ENCODE data around the gene CDH2. TPM values are rescaled to one million over a fixed set of nuclear protein-coding genes. Genes with fewer than 3 reads are reported as not detected.

CDH2 gene
- polyA plus RNA-seq, 2 donors, result 0.12 to 0.38 TPM

GRCh38 chr18:28002841-28003240 lies 174.1 kb downstream of the CDH2 start:
- 79 to 80% methylated on average over 5 of the region's 5 CpGs for WGBS, 2 donors
- Histone ChIP-seq H3K4me3 (ENCODE audit: low read depth in 1 of 2, low read length in 2 of 2) (no peak overlapping the region), H3K4me1 (ENCODE audit: control insufficient read depth in 2 of 2, insufficient read depth in 2 of 2, low read length in 1 of 2) (no peaks in the 10 kb centered on the region)

GRCh38 chr18:27996801-27997272 lies 180.1 kb downstream of the CDH2 start:
- no peak overlapping the region for H3K4me3 ChIP-seq (ENCODE audit: low read depth in 1 of 2, low read length in 2 of 2)
- H3K27ac ChIP-seq (ENCODE audit: low read depth in 2 of 2, low read length in 1 of 2), result no peak overlapping the region
- H3K4me1 ChIP-seq (ENCODE audit: control insufficient read depth in 2 of 2, insufficient read depth in 2 of 2, low read length in 1 of 2), result no peaks in the 10 kb centered on the region
- 72 to 74% methylated on average over 3 of the region's 3 CpGs for WGBS, 2 donors
- no peaks in the 10 kb centered on the region for H3K9me3 ChIP-seq (ENCODE audit: control insufficient read depth in 2 of 2, insufficient read depth in 1 of 2, low read depth in 1 of 2, low read length in 1 of 2)
- no peaks in the 10 kb centered on the region for H3K36me3 ChIP-seq (ENCODE audit: control insufficient read depth in 2 of 2, insufficient read depth in 2 of 2, low read length in 1 of 2)
- no peaks in the 10 kb centered on the region for H3K27me3 ChIP-seq (ENCODE audit: control insufficient read depth in 1 of 2, insufficient read depth in 2 of 2, low read length in 2 of 2)

More at GRCh38 chr18:28002841-28003240, 174.1 kb downstream of the CDH2 start:
- Histone ChIP-seq H3K36me3 (ENCODE audit: control insufficient read depth in 2 of 2, insufficient read depth in 2 of 2, low read length in 1 of 2) (no peaks in the 10 kb centered on the region), H3K27me3 (ENCODE audit: control insufficient read depth in 1 of 2, insufficient read depth in 2 of 2, low read length in 2 of 2) (no peaks in the 10 kb centered on the region), H3K27ac (ENCODE audit: low read depth in 2 of 2, low read length in 1 of 2) (no peak overlapping the region), H3K9me3 (ENCODE audit: control insufficient read depth in 2 of 2, insufficient read depth in 1 of 2, low read depth in 1 of 2, low read length in 1 of 2) (no peaks in the 10 kb centered on the region)

- H3K36me3 ChIP-seq (ENCODE audit: control insufficient read depth in 2 of 2, insufficient read depth in 2 of 2, low read length in 1 of 2), result no peaks in the 10 kb centered on the region
- no peak overlapping the region for H3K4me3 ChIP-seq (ENCODE audit: low read depth in 1 of 2, low read length in 2 of 2)
- no peak overlapping the region for H3K27ac ChIP-seq (ENCODE audit: low read depth in 2 of 2, low read length in 1 of 2)
- no peaks in the 10 kb centered on the region for H3K9me3 ChIP-seq (ENCODE audit: control insufficient read depth in 2 of 2, insufficient read depth in 1 of 2, low read depth in 1 of 2, low read length in 1 of 2)
- H3K4me1 ChIP-seq (ENCODE audit: control insufficient read depth in 2 of 2, insufficient read depth in 2 of 2, low read length in 1 of 2), result no peaks in the 10 kb centered on the region
- no peaks in the 10 kb centered on the region for H3K27me3 ChIP-seq (ENCODE audit: control insufficient read depth in 1 of 2, insufficient read depth in 2 of 2, low read length in 2 of 2)
- WGBS, 2 donors, result 92% methylated on average over 6 of the region's 6 CpGs
Observed at GRCh38 chr18:27995770-27996502, 181.0 kb downstream of the CDH2 start.

DNA sequence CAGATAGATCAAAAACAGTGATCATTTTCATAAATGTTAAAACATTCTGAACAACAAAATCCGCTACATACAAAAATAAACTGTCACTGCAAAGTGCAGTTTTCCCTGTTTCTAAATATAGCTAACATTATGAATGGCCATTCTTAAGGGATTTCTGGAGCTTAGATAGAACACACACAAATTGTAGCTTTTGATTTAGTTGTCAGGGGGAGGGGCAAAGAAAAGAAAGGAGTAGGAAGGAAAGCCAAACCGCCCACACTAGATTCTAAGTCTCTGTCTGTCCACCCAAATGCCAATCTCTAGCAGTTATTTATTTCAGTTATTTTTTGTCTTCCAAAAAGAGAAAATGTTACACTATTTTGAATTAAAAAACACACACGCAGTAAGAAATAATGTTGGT lies 182.4 kb downstream of the CDH2 start:
- H3K27ac ChIP-seq (ENCODE audit: low read depth in 2 of 2, low read length in 1 of 2), result no peak overlapping the region
- H3K36me3 ChIP-seq (ENCODE audit: control insufficient read depth in 2 of 2, insufficient read depth in 2 of 2, low read length in 1 of 2), result no peaks in the 10 kb centered on the region
- H3K9me3 ChIP-seq (ENCODE audit: control insufficient read depth in 2 of 2, insufficient read depth in 1 of 2, low read depth in 1 of 2, low read length in 1 of 2), result no peaks in the 10 kb centered on the region
- no peaks in the 10 kb centered on the region for H3K4me1 ChIP-seq (ENCODE audit: control insufficient read depth in 2 of 2, insufficient read depth in 2 of 2, low read length in 1 of 2)
- 48 to 49% methylated on average over 3 of the region's 3 CpGs for WGBS, 2 donors
- no peak overlapping the region for H3K4me3 ChIP-seq (ENCODE audit: low read depth in 1 of 2, low read length in 2 of 2)
- H3K27me3 ChIP-seq (ENCODE audit: control insufficient read depth in 1 of 2, insufficient read depth in 2 of 2, low read length in 2 of 2), result no peaks in the 10 kb centered on the region

GRCh38 chr18:27991391-27991790 lies 185.5 kb downstream of the CDH2 start:
- no peaks in the 10 kb centered on the region for H3K4me1 ChIP-seq (ENCODE audit: control insufficient read depth in 2 of 2, insufficient read depth in 2 of 2, low read length in 1 of 2)
- WGBS, 2 donors, result 75 to 88% methylated on average over 2 of the region's 2 CpGs

GRCh38 chr18:27985832-27986231 lies 191.1 kb downstream of the CDH2 start:
- Histone ChIP-seq H3K36me3 (ENCODE audit: control insufficient read depth in 2 of 2, insufficient read depth in 2 of 2, low read length in 1 of 2) (no peaks in the 10 kb centered on the region), H3K4me1 (ENCODE audit: control insufficient read depth in 2 of 2, insufficient read depth in 2 of 2, low read length in 1 of 2) (no peaks in the 10 kb centered on the region), H3K27me3 (ENCODE audit: control insufficient read depth in 1 of 2, insufficient read depth in 2 of 2, low read length in 2 of 2) (no peaks in the 10 kb centered on the region), H3K4me3 (ENCODE audit: low read depth in 1 of 2, low read length in 2 of 2) (no peak overlapping the region), H3K9me3 (ENCODE audit: control insufficient read depth in 2 of 2, insufficient read depth in 1 of 2, low read depth in 1 of 2, low read length in 1 of 2) (no peaks in the 10 kb centered on the region), H3K27ac (ENCODE audit: low read depth in 2 of 2, low read length in 1 of 2) (no peak overlapping the region)
- 80 to 87% methylated on average over 7 of the region's 7 CpGs for WGBS, 2 donors

More at GRCh38 chr18:27991391-27991790, 185.5 kb downstream of the CDH2 start:
- no peak overlapping the region for H3K4me3 ChIP-seq (ENCODE audit: low read depth in 1 of 2, low read length in 2 of 2)
- no peaks in the 10 kb centered on the region for H3K27me3 ChIP-seq (ENCODE audit: control insufficient read depth in 1 of 2, insufficient read depth in 2 of 2, low read length in 2 of 2)
- H3K27ac ChIP-seq (ENCODE audit: low read depth in 2 of 2, low read length in 1 of 2), result no peak overlapping the region
- H3K36me3 ChIP-seq (ENCODE audit: control insufficient read depth in 2 of 2, insufficient read depth in 2 of 2, low read length in 1 of 2), result no peaks in the 10 kb centered on the region
- no peaks in the 10 kb centered on the region for H3K9me3 ChIP-seq (ENCODE audit: control insufficient read depth in 2 of 2, insufficient read depth in 1 of 2, low read depth in 1 of 2, low read length in 1 of 2)

DNA sequence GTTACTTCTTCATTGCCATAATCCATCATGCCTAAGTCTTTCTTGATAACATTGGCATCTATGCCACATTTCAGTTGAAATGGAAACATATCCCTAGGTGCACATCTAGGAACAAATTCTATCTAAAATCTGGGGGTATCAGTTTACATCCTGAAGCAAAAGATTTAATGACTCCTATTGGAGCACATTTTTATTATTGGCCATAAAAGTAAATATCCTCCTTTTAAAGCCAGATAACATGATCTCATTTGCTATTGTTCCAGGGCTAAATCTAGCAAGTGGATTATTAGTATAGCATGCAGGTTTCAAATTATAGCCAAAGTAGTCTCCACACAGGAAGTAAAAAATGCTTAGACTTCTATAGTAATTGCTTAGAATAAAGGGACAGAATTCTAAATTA lies 193.2 kb downstream of the CDH2 start:
- no peaks in the 10 kb centered on the region for H3K9me3 ChIP-seq (ENCODE audit: control insufficient read depth in 2 of 2, insufficient read depth in 1 of 2, low read depth in 1 of 2, low read length in 1 of 2)
- no peaks in the 10 kb centered on the region for H3K4me1 ChIP-seq (ENCODE audit: control insufficient read depth in 2 of 2, insufficient read depth in 2 of 2, low read length in 1 of 2)
- no peaks in the 10 kb centered on the region for H3K36me3 ChIP-seq (ENCODE audit: control insufficient read depth in 2 of 2, insufficient read depth in 2 of 2, low read length in 1 of 2)
- no peak overlapping the region for H3K27ac ChIP-seq (ENCODE audit: low read depth in 2 of 2, low read length in 1 of 2)
- no peak overlapping the region for H3K4me3 ChIP-seq (ENCODE audit: low read depth in 1 of 2, low read length in 2 of 2)
- no peaks in the 10 kb centered on the region for H3K27me3 ChIP-seq (ENCODE audit: control insufficient read depth in 1 of 2, insufficient read depth in 2 of 2, low read length in 2 of 2)

GRCh38 chr18:27976806-27977408 lies 200.0 kb downstream of the CDH2 start:
- no peak overlapping the region for H3K4me3 ChIP-seq (ENCODE audit: low read depth in 1 of 2, low read length in 2 of 2)
- no peaks in the 10 kb centered on the region for H3K27me3 ChIP-seq (ENCODE audit: control insufficient read depth in 1 of 2, insufficient read depth in 2 of 2, low read length in 2 of 2)
- H3K9me3 ChIP-seq (ENCODE audit: control insufficient read depth in 2 of 2, insufficient read depth in 1 of 2, low read depth in 1 of 2, low read length in 1 of 2), result no peaks in the 10 kb centered on the region
- WGBS, 2 donors, result 75 to 80% methylated on average over 7 of the region's 7 CpGs
- H3K4me1 ChIP-seq (ENCODE audit: control insufficient read depth in 2 of 2, insufficient read depth in 2 of 2, low read length in 1 of 2), result no peaks in the 10 kb centered on the region
- no peaks in the 10 kb centered on the region for H3K36me3 ChIP-seq (ENCODE audit: control insufficient read depth in 2 of 2, insufficient read depth in 2 of 2, low read length in 1 of 2)
- H3K27ac ChIP-seq (ENCODE audit: low read depth in 2 of 2, low read length in 1 of 2), result no peak overlapping the region

- H3K9me3 ChIP-seq (ENCODE audit: control insufficient read depth in 2 of 2, insufficient read depth in 1 of 2, low read depth in 1 of 2, low read length in 1 of 2), result no peaks in the 10 kb centered on the region
- 69 to 72% methylated on average over 1 of the region's 1 CpG for WGBS, 2 donors
- no peaks in the 10 kb centered on the region for H3K27me3 ChIP-seq (ENCODE audit: control insufficient read depth in 1 of 2, insufficient read depth in 2 of 2, low read length in 2 of 2)
- H3K4me1 ChIP-seq (ENCODE audit: control insufficient read depth in 2 of 2, insufficient read depth in 2 of 2, low read length in 1 of 2), result no peaks in the 10 kb centered on the region
- no peaks in the 10 kb centered on the region for H3K36me3 ChIP-seq (ENCODE audit: control insufficient read depth in 2 of 2, insufficient read depth in 2 of 2, low read length in 1 of 2)
- H3K4me3 ChIP-seq (ENCODE audit: low read depth in 1 of 2, low read length in 2 of 2), result no peak overlapping the region
- H3K27ac ChIP-seq (ENCODE audit: low read depth in 2 of 2, low read length in 1 of 2), result no peak overlapping the region
Observed at GRCh38 chr18:27970321-27970720, 206.6 kb downstream of the CDH2 start.

- WGBS, 2 donors, result 71 to 81% methylated on average over 1 of the region's 1 CpG
- no peaks in the 10 kb centered on the region for H3K36me3 ChIP-seq (ENCODE audit: control insufficient read depth in 2 of 2, insufficient read depth in 2 of 2, low read length in 1 of 2)
- H3K9me3 ChIP-seq (ENCODE audit: control insufficient read depth in 2 of 2, insufficient read depth in 1 of 2, low read depth in 1 of 2, low read length in 1 of 2), result no peaks in the 10 kb centered on the region
- no peaks in the 10 kb centered on the region for H3K4me1 ChIP-seq (ENCODE audit: control insufficient read depth in 2 of 2, insufficient read depth in 2 of 2, low read length in 1 of 2)
- H3K4me3 ChIP-seq (ENCODE audit: low read depth in 1 of 2, low read length in 2 of 2), result no peak overlapping the region
- no peak overlapping the region for H3K27ac ChIP-seq (ENCODE audit: low read depth in 2 of 2, low read length in 1 of 2)
- H3K27me3 ChIP-seq (ENCODE audit: control insufficient read depth in 1 of 2, insufficient read depth in 2 of 2, low read length in 2 of 2), result no peaks in the 10 kb centered on the region
Observed at GRCh38 chr18:27969206-27969605, 207.7 kb downstream of the CDH2 start.

All from esophagus (tissue), 2 donors.